SK-N-SH (cell line): ENCODE data around the gene JPH2. TPM values are rescaled to one million over a fixed set of nuclear protein-coding genes. Genes with fewer than 3 reads are reported as not detected.
"Not testable (repeated sequence)": the region's sequence is repeated elsewhere in the genome, so short reads cannot be mapped to it uniquely, and the experiment has no call there.

Experiments used
- CTCF ChIA-PET: fragments of 300-600, 350-600 bp; formaldehyde crosslinking; extraction: SDS; loops from one replicate; lab custom pipeline; 2021; lab: Yijun Ruan, JAX
- POLR2A ChIA-PET: fragments of 350-600 bp; sonication (Branson Sonifier 250); formaldehyde crosslinking; extraction: SDS; loops from one replicate; lab custom pipeline; 2020; ENCODE audit warnings: antibody characterized with exemption, inconsistent platforms; lab: Yijun Ruan, JAX
- DNase-seq: peaks from one replicate; pipeline ENCODE4 v3.0.0; 2012
- H2AFZ ChIP-seq: fragments of 200-600 bp; sonication (generic); 2 replicates; pipeline ENCODE4 v1.8.1; 2016; ENCODE audit warnings: antibody characterized with exemption, mild to moderate bottlenecking, low read depth
- H3F3A ChIP-seq: fragments of 200-600 bp; sonication (generic); replicated peaks from 2 replicates; pipeline ENCODE3; 2016; ENCODE audit warnings: antibody characterized with exemption, mild to moderate bottlenecking; ENCODE audit not compliant: insufficient read depth
- H3K27ac ChIP-seq, 2 experiments: fragments of 200-500 bp in 1 of 2; fragments of 200-600 bp in 1 of 2; sonication (Bioruptor generic) in 1 of 2; sonication (generic), shearing (Covaris generic) in 1 of 2; 2 replicates each; pipeline versions ENCODE4 v1.5.1 to v1.6.1; 2014 to 2016; ENCODE audit warnings: low read depth in 2 of 2, inconsistent platforms in 1 of 2, low read length in 1 of 2, mild to moderate bottlenecking in 1 of 2, mixed read lengths in 1 of 2
- H3K27me3 ChIP-seq: fragments of 200-600 bp; sonication (generic), shearing (Covaris generic); 2 replicates; pipeline ENCODE4 v1.6.1; 2016; ENCODE audit warnings: mixed run types; ENCODE audit not compliant: insufficient read depth
- H3K36me3 ChIP-seq, 2 experiments: fragments of 200-500 bp in 1 of 2; fragments of 200-600 bp in 1 of 2; sonication (Bioruptor generic) in 1 of 2; sonication (generic) in 1 of 2; replicated peaks in 1 of 2; 2 replicates each; pipeline versions ENCODE3 to v1.5.1; 2014 to 2016; ENCODE audit warnings: low read length in 1 of 2, mild to moderate bottlenecking in 1 of 2; ENCODE audit not compliant: insufficient read depth in 2 of 2, control insufficient read depth in 1 of 2
- H3K4me1 ChIP-seq, 2 experiments: fragments of 200-500 bp in 1 of 2; fragments of 200-600 bp in 1 of 2; sonication (Bioruptor generic) in 1 of 2; sonication (generic), shearing (Covaris generic) in 1 of 2; 2 replicates each; pipeline versions ENCODE4 v1.5.1 to v1.6.1; 2014 to 2016; ENCODE audit warnings: low read depth in 1 of 2, low read length in 1 of 2, mixed run types in 1 of 2; ENCODE audit not compliant: insufficient read depth in 2 of 2, control insufficient read depth in 1 of 2
- H3K4me2 ChIP-seq: fragments of 200-600 bp; sonication (generic), shearing (Covaris generic); 2 replicates; pipeline ENCODE4 v1.6.1; 2017; ENCODE audit warnings: mixed run types
- H3K4me3 ChIP-seq, 2 experiments: fragments of 200-500 bp in 1 of 2; fragments of 200-600 bp in 1 of 2; sonication (Bioruptor generic) in 1 of 2; sonication (generic), shearing (Covaris generic) in 1 of 2; 2 replicates each; pipeline versions ENCODE4 v1.5.1 to v1.8.1; 2014 to 2016; ENCODE audit warnings: low read depth in 2 of 2, inconsistent platforms in 1 of 2, low read length in 1 of 2, mild to moderate bottlenecking in 1 of 2, mixed read lengths in 1 of 2, moderate library complexity in 1 of 2
- H3K79me2 ChIP-seq: fragments of 200-600 bp; sonication (generic); 2 replicates; pipeline ENCODE4 v1.8.1; 2017; ENCODE audit warnings: mild to moderate bottlenecking; ENCODE audit not compliant: insufficient read depth
- H3K9ac ChIP-seq: fragments of 200-600 bp; sonication (generic); 2 replicates; pipeline ENCODE4 v1.6.1; 2017; ENCODE audit warnings: mixed run types
- H3K9me2 ChIP-seq: fragments of 200-600 bp; sonication (generic); 2 replicates; pipeline ENCODE4 v1.6.1; 2017; ENCODE audit warnings: mixed run types
- H3K9me3 ChIP-seq: fragments of 200-600 bp; sonication (generic); 2 replicates; pipeline ENCODE4 v1.6.1; 2017; ENCODE audit warnings: mixed run types, mild to moderate bottlenecking, moderate library complexity
- H4K20me1 ChIP-seq: fragments of 200-600 bp; sonication (generic); 2 replicates; pipeline ENCODE4 v1.6.1; 2017; ENCODE audit warnings: mild to moderate bottlenecking, mixed run types; ENCODE audit not compliant: insufficient read depth
- CTCF ChIP-seq: fragments of 200-600 bp; sonication (generic); IDR thresholded peaks from 2 replicates; pipeline ENCODE4 v1.6.1; 2017; ENCODE audit warnings: antibody characterized with exemption, mild to moderate bottlenecking, moderate library complexity
- EP300 ChIP-seq, 2 experiments: IDR thresholded peaks; 2 replicates each; pipeline versions ENCODE4 v1.4.0 to v1.6.1; 2012; ENCODE audit warnings: borderline replicate concordance in 1 of 2, low read depth in 1 of 2, low read length in 1 of 2
- EZH2phosphoT487 ChIP-seq: fragments of 200-600 bp; sonication (generic); IDR thresholded peaks from 2 replicates; pipeline ENCODE4 v1.6.1; 2017; ENCODE audit warnings: low read depth, mixed run types, mild to moderate bottlenecking, antibody characterized with exemption, moderate library complexity, borderline replicate concordance
- FOSL2 ChIP-seq: IDR thresholded peaks from 2 replicates; pipeline ENCODE4 v1.4.0; 2012; ENCODE audit warnings: low read depth, mild to moderate bottlenecking, moderate library complexity, borderline replicate concordance
- FOXJ3 ChIP-seq: sonication (generic); formaldehyde crosslinking; IDR thresholded peaks from 2 replicates; pipeline ENCODE4 v1.5.1; 2020; ENCODE audit warnings: mild to moderate bottlenecking, missing genetic modification reagents
- IRF3 ChIP-seq: fragments of 150-350 bp; IDR thresholded peaks from 2 replicates; pipeline ENCODE4 v1.6.1; 2016; ENCODE audit warnings: mild to moderate bottlenecking, low read depth, low read length
- MAX ChIP-seq: IDR thresholded peaks from 2 replicates; pipeline ENCODE4 v1.4.0; 2012; ENCODE audit warnings: low read depth
- MEF2A ChIP-seq: IDR thresholded peaks from 2 replicates; pipeline ENCODE4 v1.4.0; 2012; ENCODE audit warnings: low read depth, borderline replicate concordance
- NFIC ChIP-seq: IDR thresholded peaks from 2 replicates; pipeline ENCODE4 v1.4.0; 2012; ENCODE audit warnings: borderline replicate concordance
- RFX5 ChIP-seq: IDR thresholded peaks from 2 replicates; pipeline ENCODE4 v1.6.1; 2012; ENCODE audit warnings: mild to moderate bottlenecking, improper control_type of control experiment, low read length
- SIN3A ChIP-seq: IDR thresholded peaks from 2 replicates; pipeline ENCODE4 v1.6.1; 2012; ENCODE audit warnings: low read depth, mild to moderate bottlenecking, low read length, moderate library complexity, borderline replicate concordance
- SMC3 ChIP-seq: IDR thresholded peaks from 2 replicates; pipeline ENCODE4 v1.6.1; 2012; ENCODE audit warnings: low read depth, low read length, improper control_type of control experiment
- TAF1 ChIP-seq: IDR thresholded peaks from 2 replicates; pipeline ENCODE4 v1.6.1; 2012; ENCODE audit warnings: low read depth, mild to moderate bottlenecking, low read length, moderate library complexity, borderline replicate concordance
- USF1 ChIP-seq: IDR thresholded peaks from 2 replicates; pipeline ENCODE4 v1.4.0; 2012; ENCODE audit warnings: low read depth, borderline replicate concordance
- WGBS: methylation state at CpG from one replicate; pipeline ENCODE4 v1.1.6; 2017; ENCODE audit warnings: low lambda C conversion rate; 5-methylcytosine and 5-hydroxymethylcytosine counted together
- polyA plus RNA-seq, 3 experiments: library from polyadenylated mRNA; depleted of rRNA; stranded (reverse); fragments of >200 nt; gene quantifications; 2 replicates each; pipeline ENCODE4 v1.2.3, GENCODE V29; 2012
- TF ChIP-seq, protein P1 (sequence below): fragments of 150-350 bp; IDR thresholded peaks from 2 replicates; pipeline ENCODE4 v1.6.1; 2017; ENCODE audit warnings: antibody characterized with exemption, low read length, low read depth, borderline replicate concordance

The JPH2 gene
- polyA plus RNA-seq, 1 of the 3 experiments (the other 2 are of a cell fraction): 0.67 TPM

DNA sequence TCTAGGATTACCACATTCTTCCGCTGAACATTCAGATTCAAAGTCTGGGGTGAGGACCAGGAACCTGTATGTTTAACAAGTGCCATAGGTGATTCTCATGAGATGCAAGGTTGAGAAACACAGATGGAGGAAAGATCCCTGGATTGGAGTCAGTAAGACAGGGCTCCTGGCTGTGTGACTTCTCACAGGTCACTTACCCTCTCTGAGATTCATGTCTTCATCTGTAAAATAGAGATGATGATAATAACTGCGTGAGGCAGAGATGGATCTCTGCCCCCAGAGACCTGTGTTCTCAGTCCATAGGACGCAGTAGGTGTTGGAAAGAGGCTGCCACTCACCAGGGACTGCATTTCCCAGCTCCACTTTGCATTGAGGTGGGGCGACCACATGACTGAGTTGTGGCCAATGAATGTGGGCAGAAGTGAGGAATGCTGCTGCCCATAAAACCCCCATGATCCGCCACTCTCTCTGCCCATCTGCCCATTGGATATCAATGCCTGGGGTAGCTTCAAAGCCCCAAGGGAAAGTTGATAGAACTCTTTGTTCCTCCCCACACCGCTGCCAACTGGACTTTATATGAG lies 46.5 kb upstream of the JPH2 start:
- Histone ChIP-seq H3F3A (no peaks in the 10 kb centered on the region), H3K36me3 (no peaks in the 10 kb centered on the region), H3K4me3 (no peak overlapping the region), H3K9ac (no peak overlapping the region), H3K4me2 (no peak overlapping the region), H3K9me2 (no peaks in the 10 kb centered on the region), H3K4me1 (no peaks in the 10 kb centered on the region), H3K27ac (no peak overlapping the region), H4K20me1 (no peaks in the 10 kb centered on the region), H3K9me3 (no peaks in the 10 kb centered on the region), H2AFZ (no peak overlapping the region), H3K79me2 (no peaks in the 10 kb centered on the region), H3K27me3 (no peaks in the 10 kb centered on the region)
- ChIA-PET CTCF (interaction anchor here (0.8 to 6.1 kb wide), 4 partner anchors 14 to 153 kb away, joined by 3 to 42 read pairs (median 10); partner anchors contain the start of genes FITM2 and GDAP1L1), POLR2A (no interaction called here)
- WGBS: 71% methylated on average over 6 of the region's 6 CpGs
- DNase-seq: no peak
- TF ChIP-seq USF1: no peak
- no peak for TF ChIP-seq EP300 (IDR thresholded peaks at IDR 0.05; ENCODE audit: borderline replicate concordance in 1 of 2, low read depth in 1 of 2, low read length in 1 of 2)
- TF ChIP-seq FOSL2: no peak
- no peak for TF ChIP-seq SIN3A
- TF ChIP-seq NFIC: no peak
- no peak for TF ChIP-seq IRF3
- TF ChIP-seq MEF2A: no peak
- no peak for TF ChIP-seq FOXJ3 (CRISPR knock-in tag)
- TF ChIP-seq MAX: no peak
- TF ChIP-seq CTCF: no peak
- no peak for TF ChIP-seq TAF1
- no peak for TF ChIP-seq RFX5
- no peak for TF ChIP-seq EZH2phosphoT487
- TF ChIP-seq, protein P1, sequence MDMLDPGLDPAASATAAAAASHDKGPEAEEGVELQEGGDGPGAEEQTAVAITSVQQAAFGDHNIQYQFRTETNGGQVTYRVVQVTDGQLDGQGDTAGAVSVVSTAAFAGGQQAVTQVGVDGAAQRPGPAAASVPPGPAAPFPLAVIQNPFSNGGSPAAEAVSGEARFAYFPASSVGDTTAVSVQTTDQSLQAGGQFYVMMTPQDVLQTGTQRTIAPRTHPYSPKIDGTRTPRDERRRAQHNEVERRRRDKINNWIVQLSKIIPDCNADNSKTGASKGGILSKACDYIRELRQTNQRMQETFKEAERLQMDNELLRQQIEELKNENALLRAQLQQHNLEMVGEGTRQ: no peak
- no peak for TF ChIP-seq SMC3

DNA sequence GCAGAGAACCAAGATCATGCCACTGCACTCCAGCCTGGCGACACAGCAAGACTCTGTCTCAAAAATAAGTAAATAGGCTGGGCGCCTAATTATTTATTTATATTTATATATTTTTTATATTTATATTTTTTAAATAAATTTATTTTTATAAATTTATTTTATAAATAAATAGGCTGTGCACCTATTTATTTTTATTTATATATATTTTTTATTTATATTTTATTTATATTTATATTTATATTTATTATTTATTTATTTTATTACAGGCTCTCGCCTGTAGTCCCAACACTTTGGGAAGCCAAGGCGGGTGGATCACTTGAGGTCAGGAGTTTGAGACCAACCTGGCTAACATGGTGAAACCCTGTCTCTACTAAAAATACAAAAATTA lies 45.5 kb upstream of the JPH2 start:
- H3K9me3 ChIP-seq, H3K79me2 ChIP-seq, H3K27ac ChIP-seq, H3K4me1 ChIP-seq, POLR2A ChIA-PET, DNase-seq, H4K20me1 ChIP-seq, H3K4me3 ChIP-seq, H2AFZ ChIP-seq, H3K36me3 ChIP-seq, H3K9me2 ChIP-seq, H3F3A ChIP-seq, H3K9ac ChIP-seq, H3K27me3 ChIP-seq, H3K4me2 ChIP-seq: not testable (repeated sequence)
- WGBS: 80% methylated on average over 4 of the region's 4 CpGs
- CTCF ChIA-PET: interaction anchor here (0.8 to 6.1 kb wide), 3 partner anchors 13 to 79 kb away, joined by 3 to 42 read pairs (median 17); partner anchors contain the start of genes FITM2 and GDAP1L1
